Measurements from ENCODE around the gene ACTN2.

- no peak for TF ChIP-seq CTCF (IDR thresholded peaks at IDR 0.05; ENCODE audit: borderline replicate concordance, extremely low read depth, low read length, poor library complexity, severe bottlenecking)
- TF ChIP-seq EZH2 (IDR thresholded peaks at IDR 0.05; ENCODE audit: borderline replicate concordance, low read depth, low read length, severe bottlenecking), result no peak
Observed at GRCh38 chr1:236810018-236810417, 123.7 kb downstream of the ACTN2 start.

Measured in DND-41 (cell line).